Upper lobe of left lung (tissue), 4 donors: Measurements from ENCODE around the gene ZDHHC23.
A peak's percentile ranks its signal among the peaks of the same experiment; 100 is the strongest.

ENCODE experiments used
- CTCF ChIP-seq, 6 experiments: fragments of 450-650 bp in 4 of 6; fragments of 200-600 bp in 2 of 6; sonication (generic) in 2 of 6; IDR thresholded peaks; one replicate each; pipeline ENCODE4 v1.5.1; 2016 to 2019; ENCODE audit warnings: antibody characterized with exemption in 6 of 6
- EP300 ChIP-seq, 4 donors: sonication (generic); formaldehyde crosslinking; IDR thresholded peaks; one replicate each; pipeline ENCODE4 v1.5.1; 2017; ENCODE audit warnings: antibody characterized with exemption in 4 of 4, control low read depth in 2 of 4
- POLR2AphosphoS5 ChIP-seq, 2 donors: sonication (generic); formaldehyde crosslinking; IDR thresholded peaks; one replicate each; pipeline ENCODE4 v1.5.1; 2017; ENCODE audit warnings: antibody characterized with exemption in 2 of 2

DNA sequence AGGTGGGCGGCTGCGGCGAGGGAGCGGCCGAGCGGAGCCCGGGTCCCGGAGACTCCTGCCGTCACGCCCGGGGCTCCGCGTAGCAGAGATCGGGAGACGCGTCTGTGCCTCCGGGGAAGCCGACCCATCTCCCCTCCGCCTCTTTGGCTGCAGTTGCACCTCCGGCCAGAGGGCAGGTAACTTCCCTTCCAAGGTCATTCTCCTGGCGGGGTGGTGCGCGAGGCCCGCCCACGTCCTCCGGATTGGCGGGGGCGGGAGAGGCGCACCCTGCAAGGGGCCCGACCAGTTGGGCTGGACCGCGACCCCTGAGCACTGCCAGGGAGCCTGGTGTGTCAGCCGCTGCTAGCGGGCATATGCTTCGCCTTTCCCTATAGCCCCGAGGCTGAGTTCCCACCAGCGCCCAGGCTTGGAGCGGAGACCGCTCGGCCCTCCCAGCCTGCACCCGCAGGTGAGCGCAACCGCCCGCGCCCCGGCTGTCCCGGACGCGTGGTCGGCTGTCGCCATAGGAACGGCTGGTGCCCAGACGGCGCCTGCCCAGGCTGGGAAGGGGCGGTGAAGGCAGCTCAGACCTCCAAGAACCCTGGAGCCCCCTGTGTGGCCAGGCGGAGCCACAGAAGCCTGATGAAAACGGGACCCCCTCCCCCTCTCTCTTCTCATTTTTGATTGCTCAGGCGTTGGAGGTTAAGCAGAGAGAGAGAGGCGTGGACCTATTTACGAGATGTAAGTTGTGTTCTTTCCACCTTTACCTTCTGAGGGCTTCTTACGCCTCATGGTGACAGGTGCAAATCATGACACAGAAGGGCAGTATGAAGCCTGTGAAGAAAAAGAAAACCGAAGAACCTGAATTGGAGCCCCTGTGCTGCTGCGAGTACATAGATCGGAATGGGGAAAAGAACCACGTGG is 453 bp downstream of the ZDHHC23 start:
- no peak for TF ChIP-seq EP300 (IDR thresholded peaks at IDR 0.05)
- no peak for TF ChIP-seq POLR2AphosphoS5 (IDR thresholded peaks at IDR 0.05)
- peak in 1 of 6 experiments; percentile 34 for TF ChIP-seq CTCF (IDR thresholded peaks at IDR 0.05)
